ENCODE results near the gene IMMP2L.

DNA sequence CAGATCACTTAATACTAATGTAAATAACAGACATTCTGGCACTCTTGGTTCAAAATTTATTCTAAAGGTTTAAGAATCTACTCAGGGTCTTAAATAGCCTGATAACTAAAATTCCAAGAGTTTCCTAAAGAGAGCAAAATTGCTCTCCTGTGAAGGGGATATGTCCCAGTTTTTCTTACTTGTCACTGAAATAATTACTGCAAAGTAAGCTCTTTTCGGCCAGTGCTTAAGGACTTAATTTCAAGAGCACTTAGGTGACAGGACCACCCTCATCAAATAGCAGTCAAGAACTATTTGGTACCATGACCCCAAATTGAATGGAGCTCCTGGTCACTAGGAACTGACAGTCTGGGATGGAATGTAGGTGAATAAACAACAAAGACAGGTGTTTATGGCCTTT, 1.8 kb upstream of the IMMP2L start:
- TF ChIP-seq, protein P1, sequence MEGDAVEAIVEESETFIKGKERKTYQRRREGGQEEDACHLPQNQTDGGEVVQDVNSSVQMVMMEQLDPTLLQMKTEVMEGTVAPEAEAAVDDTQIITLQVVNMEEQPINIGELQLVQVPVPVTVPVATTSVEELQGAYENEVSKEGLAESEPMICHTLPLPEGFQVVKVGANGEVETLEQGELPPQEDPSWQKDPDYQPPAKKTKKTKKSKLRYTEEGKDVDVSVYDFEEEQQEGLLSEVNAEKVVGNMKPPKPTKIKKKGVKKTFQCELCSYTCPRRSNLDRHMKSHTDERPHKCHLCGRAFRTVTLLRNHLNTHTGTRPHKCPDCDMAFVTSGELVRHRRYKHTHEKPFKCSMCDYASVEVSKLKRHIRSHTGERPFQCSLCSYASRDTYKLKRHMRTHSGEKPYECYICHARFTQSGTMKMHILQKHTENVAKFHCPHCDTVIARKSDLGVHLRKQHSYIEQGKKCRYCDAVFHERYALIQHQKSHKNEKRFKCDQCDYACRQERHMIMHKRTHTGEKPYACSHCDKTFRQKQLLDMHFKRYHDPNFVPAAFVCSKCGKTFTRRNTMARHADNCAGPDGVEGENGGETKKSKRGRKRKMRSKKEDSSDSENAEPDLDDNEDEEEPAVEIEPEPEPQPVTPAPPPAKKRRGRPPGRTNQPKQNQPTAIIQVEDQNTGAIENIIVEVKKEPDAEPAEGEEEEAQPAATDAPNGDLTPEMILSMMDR (optimal IDR thresholded peaks at IDR 0.05 in 1 of 3, IDR thresholded peaks at IDR 0.05 in 1 of 3, conservative IDR thresholded peaks at IDR 0.05 in 1 of 3; ENCODE audit: extremely low read depth in 1 of 3, insufficient read depth in 2 of 3, low read length in 3 of 3), result no peak
- TF ChIP-seq EZH2 (IDR thresholded peaks at IDR 0.05; ENCODE audit: low read length), result no peak

Measured in keratinocyte (primary cell).